IMR-90 (cell line): Measurements from ENCODE around the gene ZNF57. TPM values are rescaled to one million over a fixed set of nuclear protein-coding genes. Genes with fewer than 3 reads are reported as not detected.

Source experiments
- ATAC-seq: fragments of 200-7000 bp; cut with Tn5 transposase; 2 replicates; pipeline ENCODE4 v1.9.1; 2020; ENCODE audit warnings: low read depth, mild to moderate bottlenecking, moderate library complexity
- BruUV-seq: library from RNA; stranded (reverse); fragments of 400-500 nt; replicated peaks from 2 replicates; lab custom pipeline; 2021; lab: Mats Ljungman, UMichigan
- CTCF ChIA-PET: fragments of 300-600 bp; formaldehyde crosslinking; extraction: SDS; loops from one replicate; lab custom pipeline; 2021; ENCODE audit warnings: antibody characterized with exemption; lab: Yijun Ruan, JAX
- POLR2A ChIA-PET: fragments of 300-600 bp; sonication (Branson Sonifier 250); formaldehyde crosslinking; loops from one replicate; lab custom pipeline; 2022; ENCODE audit warnings: antibody characterized with exemption; ENCODE audit not compliant: unreplicated experiment; lab: Charles Lee
- DNase-seq: peaks from one replicate; pipeline ENCODE4 v3.0.0; 2013
- H2AFZ ChIP-seq: replicated peaks from 2 replicates; pipeline ENCODE3; 2013; ENCODE audit warnings: low read length, mild to moderate bottlenecking; ENCODE audit not compliant: poor library complexity
- H2AK5ac ChIP-seq: 2 replicates; pipeline ENCODE4 v1.6.1; 2013; ENCODE audit warnings: low read depth, low read length, inconsistent platforms
- H2AK9ac ChIP-seq: replicated peaks from 2 replicates; pipeline ENCODE3; 2013; ENCODE audit warnings: mild to moderate bottlenecking, low read depth, low read length, moderate library complexity; ENCODE audit not compliant: poor library complexity
- H2BK120ac ChIP-seq: 2 replicates; pipeline ENCODE4 v1.6.1; 2013; ENCODE audit warnings: low read depth, low read length, inconsistent platforms
- H2BK15ac ChIP-seq: 3 replicates; pipeline ENCODE4 v1.6.1; 2013; ENCODE audit warnings: low read depth, low read length, inconsistent platforms
- H2BK20ac ChIP-seq: 2 replicates; pipeline ENCODE4 v1.6.1; 2013; ENCODE audit warnings: low read depth, mild to moderate bottlenecking, inconsistent platforms, low read length, moderate library complexity
- H2BK5ac ChIP-seq: 2 replicates; pipeline ENCODE4 v1.6.1; 2013; ENCODE audit warnings: mild to moderate bottlenecking, low read depth, low read length, inconsistent platforms; ENCODE audit not compliant: poor library complexity, severe bottlenecking
- H3K14ac ChIP-seq: replicated peaks from 2 replicates; pipeline ENCODE4 v1.6.1; 2013; ENCODE audit warnings: low read depth, low read length, inconsistent platforms
- H3K18ac ChIP-seq: 2 replicates; pipeline ENCODE4 v1.6.1; 2013; ENCODE audit warnings: low read depth, low read length, control low read depth
- H3K23ac ChIP-seq: 2 replicates; pipeline ENCODE4 v1.6.1; 2013; ENCODE audit warnings: low read depth, low read length, inconsistent platforms
- H3K27ac ChIP-seq: 2 replicates; pipeline ENCODE4 v1.5.1; 2013; ENCODE audit warnings: mild to moderate bottlenecking, control low read depth, low read length; ENCODE audit not compliant: insufficient read depth
- H3K27me3 ChIP-seq: 2 replicates; pipeline ENCODE4 v1.6.1; 2013; ENCODE audit warnings: low read length; ENCODE audit not compliant: control insufficient read depth, insufficient read depth
- H3K36me3 ChIP-seq: 2 replicates; pipeline ENCODE4 v1.6.1; 2013; ENCODE audit warnings: low read length, mixed read lengths; ENCODE audit not compliant: control insufficient read depth, insufficient read depth
- H3K4ac ChIP-seq: 2 replicates; pipeline ENCODE4 v1.6.1; 2013; ENCODE audit warnings: low read depth, low read length, inconsistent platforms
- H3K4me1 ChIP-seq: 2 replicates; pipeline ENCODE4 v1.6.1; 2013; ENCODE audit warnings: low read length, mixed read lengths; ENCODE audit not compliant: control insufficient read depth, insufficient read depth
- H3K4me2 ChIP-seq: 2 replicates; pipeline ENCODE4 v1.6.1; 2013; ENCODE audit warnings: low read depth, mild to moderate bottlenecking, control low read depth, low read length, moderate library complexity
- H3K4me3 ChIP-seq: 2 replicates; pipeline ENCODE4 v1.5.1; 2013; ENCODE audit warnings: low read depth, mild to moderate bottlenecking, control low read depth, low read length, moderate library complexity; ENCODE audit not compliant: insufficient read depth
- H3K56ac ChIP-seq: 2 replicates; pipeline ENCODE4 v1.6.1; 2013; ENCODE audit warnings: low read length, inconsistent platforms; ENCODE audit not compliant: insufficient read depth; ENCODE audit errors: extremely low read depth
- H3K79me1 ChIP-seq, 2 experiments: 2 replicates each; pipeline ENCODE4 v1.6.1; 2013; ENCODE audit warnings: low read length in 2 of 2, inconsistent platforms in 1 of 2, low read depth in 1 of 2
- H3K9ac ChIP-seq: 2 replicates; pipeline ENCODE4 v1.6.1; 2013; ENCODE audit warnings: low read depth, low read length, control low read depth
- H3K9me1 ChIP-seq: 2 replicates; pipeline ENCODE4 v1.6.1; 2013; ENCODE audit warnings: low read length, inconsistent platforms; ENCODE audit not compliant: insufficient read depth
- H3K9me3 ChIP-seq: 2 replicates; pipeline ENCODE4 v1.6.1; 2013; ENCODE audit warnings: low read length; ENCODE audit not compliant: control insufficient read depth, insufficient read depth
- H4K20me1 ChIP-seq: 2 replicates; pipeline ENCODE4 v1.6.1; 2013; ENCODE audit warnings: low read length, inconsistent platforms; ENCODE audit not compliant: insufficient read depth
- H4K5ac ChIP-seq: 2 replicates; pipeline ENCODE4 v1.6.1; 2013; ENCODE audit warnings: mild to moderate bottlenecking, low read depth, low read length, control low read depth
- H4K8ac ChIP-seq, 2 experiments: 2 replicates each; pipeline ENCODE4 v1.6.1; 2013; ENCODE audit warnings: low read depth in 2 of 2, low read length in 2 of 2, control low read depth in 1 of 2, inconsistent platforms in 1 of 2
- H4K91ac ChIP-seq: 2 replicates; pipeline ENCODE4 v1.6.1; 2013; ENCODE audit warnings: low read depth, low read length, inconsistent platforms; ENCODE audit not compliant: insufficient read depth
- CTCF ChIP-seq: conservative IDR thresholded peaks from 2 replicates; pipeline ENCODE4 v1.5.1; 2012; ENCODE audit warnings: mild to moderate bottlenecking, low read depth, low read length, improper control_type of control experiment
- MAFK ChIP-seq: IDR thresholded peaks from 2 replicates; pipeline ENCODE4 v1.6.1; 2012; ENCODE audit warnings: low read depth, low read length, improper control_type of control experiment
- MAZ ChIP-seq: IDR thresholded peaks from 2 replicates; pipeline ENCODE4 v1.6.1; 2012; ENCODE audit warnings: low read depth, mild to moderate bottlenecking, low read length, improper control_type of control experiment, moderate library complexity, borderline replicate concordance
- MXI1 ChIP-seq: IDR thresholded peaks from 2 replicates; pipeline ENCODE4 v1.6.1; 2012; ENCODE audit warnings: low read depth, mild to moderate bottlenecking, low read length, moderate library complexity, borderline replicate concordance
- NFE2L2 ChIP-seq: fragments of 150-350 bp; IDR thresholded peaks from 2 replicates; pipeline ENCODE4 v1.6.1; 2016; ENCODE audit warnings: low read depth, mild to moderate bottlenecking, low read length
- POLR2A ChIP-seq: IDR thresholded peaks from 2 replicates; pipeline ENCODE4 v1.6.1; 2012; ENCODE audit warnings: mild to moderate bottlenecking, low read depth, low read length
- RAD21 ChIP-seq: IDR thresholded peaks from 2 replicates; pipeline ENCODE4 v1.6.1; 2012; ENCODE audit warnings: low read length, improper control_type of control experiment
- WGBS, 2 experiments: methylation state at CpG; one replicate each; pipeline versions ENCODE4 v1.1.5 to v1.1.7; 2013; ENCODE audit warnings: missing lambda C conversion rate in 2 of 2; ENCODE audit not compliant: insufficient read length in 1 of 2; ENCODE audit errors: extremely low coverage in 2 of 2; 5-methylcytosine and 5-hydroxymethylcytosine counted together
- dilution Hi-C: fragments of 300-500 bp; cut with HindIII; formaldehyde crosslinking; loops from one replicate; pipeline ENCODE4 v1.14.3; 2018; ENCODE audit warnings: low sequenced_read_pairs; ENCODE audit not compliant: unreplicated experiment
- in situ Hi-C: fragments of 300-500 bp; cut with MboI; formaldehyde crosslinking; loops from 3 replicates; pipeline ENCODE4 v1.14.3; 2019; ENCODE audit warnings: low sequenced_read_pairs, inconsistent platforms, mixed read lengths
- intact Hi-C: fragments of 100-400 bp; cut with micrococcal nuclease; formaldehyde crosslinking; loops from 2 replicates; pipeline ENCODE4 v1.10.0; 2022
- polyA plus RNA-seq, 3 experiments: library from polyadenylated mRNA; depleted of rRNA; stranded (reverse); fragments of >200 nt; gene quantifications; 2 replicates each; pipeline ENCODE4 v1.2.3, GENCODE V29; 2012; ENCODE audit warnings: low replicate concordance in 1 of 3
- total RNA-seq: library from RNA; depleted of rRNA; stranded (reverse); fragments of >200 nt; gene quantifications from 2 replicates; pipeline ENCODE4 v1.2.3, GENCODE V29; 2012

Gene ZNF57
- total and polyA plus RNA-seq, 2 of the 4 experiments (the other 2 are of a cell fraction) = 2.2 to 8.6 TPM

GRCh38 chr19:2950286-2951124 is 49.8 kb downstream of the ZNF57 start:
- Histone ChIP-seq H2AK9ac (peak overlapping the region; percentile 98), H2BK5ac (peak overlapping the region; percentile 89), H3K9me3 (no peaks in the 10 kb centered on the region), H3K4ac (peak overlapping the region; percentile 87), H4K91ac (peak overlapping the region; percentile 58), H4K8ac (peak overlapping the region; percentile 30 to 91), H2BK20ac (no peak overlapping the region), H2AFZ (peak overlapping the region; percentile 93), H3K14ac (peak overlapping the region; percentile 94), H4K5ac (peak overlapping the region; percentile 80), H3K56ac (peak overlapping the region; percentile 84), H3K4me2 (peak overlapping the region; percentile 88), H4K20me1 (no peaks in the 10 kb centered on the region), H3K9ac (peak overlapping the region; percentile 90), H2BK120ac (peak overlapping the region; percentile 45; the same call in 1 of the 2 replicates), H3K18ac (no peak overlapping the region; the same call in 1 of the 2 replicates), H3K9me1 (peaks cover 7% of the 10 kb centered on the region), H3K4me3 (peak overlapping the region; percentile 70), H2AK5ac (peak overlapping the region; percentile 31), H3K36me3 (no peaks in the 10 kb centered on the region), H3K23ac (peak overlapping the region; percentile 90), H3K79me1 (peaks cover 13 to 17% of the 10 kb centered on the region in 2 experiments), H3K27ac (peak overlapping the region; percentile 94), H3K4me1 (0 out of 2 replicates have a peak, but pooled peaks cover 2% of the 10 kb centered on the region), H3K27me3 (no peaks in the 10 kb centered on the region), H2BK15ac (no peak overlapping the region)
- no TSS peak for BruUV-seq
- DNase-seq (peak; percentile 99), ATAC-seq (peak; percentile 97)
- dilution Hi-C loops = no loop called here
- in situ Hi-C loops = loop anchor here (5.0 to 25.0 kb wide), 2 partner anchors 152 to 537 kb away; partner anchors contain the start of genes SMIM24 and SMIM44
- no peak for TF ChIP-seq RAD21
- TF ChIP-seq NFE2L2 = 0 out of 2 replicates have a peak, but pooled peaks have one; percentile 8
- peak; percentile 44; the same call in 1 of the 2 replicates for TF ChIP-seq MAZ
- TF ChIP-seq MXI1 = 0 out of 2 replicates have a peak, but pooled peaks have one; percentile 22
- TF ChIP-seq CTCF = no peak
- TF ChIP-seq POLR2A = peak; percentile 95
- TF ChIP-seq MAFK = peak; percentile 28; the same call in 1 of the 2 replicates
- POLR2A ChIA-PET = interaction anchor here (0.6 to 0.8 kb wide), 5 partner anchors 15 to 678 kb away, joined by 3 to 10 read pairs (median 4); no protein-coding TSS in a partner anchor
- intact Hi-C loops = no loop called here
- CTCF ChIA-PET = interaction anchor here (0.5 to 2.1 kb wide), 17 partner anchors 9 to 535 kb away, joined by 3 to 9 read pairs (median 3); partner anchors contain the start of gene ZNF555
- WGBS, 2 experiments = 0% methylated on average over 22 of the region's 53 CpGs; no CpG with 5 or more reads in 1 of the 2 experiments
